GM21367 (cell line): ENCODE measurements around the gene RADX.

ENCODE experiments used
- ATAC-seq: cut with Tn5 transposase; IDR thresholded peaks from one replicate; pipeline ENCODE4 v1.9.1; 2021; ENCODE audit not compliant: unreplicated experiment

RADX gene

GRCh38 chrX:106684207-106684606 is 72.4 kb downstream of the RADX start:
- no peak for ATAC-seq

GRCh38 chrX:106692425-106693065 is 80.8 kb downstream of the RADX start:
- ATAC-seq, result no peak

- ATAC-seq, result no peak
Observed at GRCh38 chrX:106696502-106696901, 84.7 kb downstream of the RADX start.

- no peak for ATAC-seq
Observed at GRCh38 chrX:106698693-106699092, 86.9 kb downstream of the RADX start.

- no peak for ATAC-seq
Observed at GRCh38 chrX:106702636-106703035, 90.9 kb downstream of the RADX start.

GRCh38 chrX:106706466-106706865 is 94.7 kb downstream of the RADX start:
- ATAC-seq, result no peak

- ATAC-seq, result no peak
Observed at GRCh38 chrX:106707771-106708454, 96.1 kb downstream of the RADX start.

- ATAC-seq, result no peak
Observed at GRCh38 chrX:106710771-106711170, 99.0 kb downstream of the RADX start.

GRCh38 chrX:106711375-106711774 is 99.6 kb downstream of the RADX start:
- no peak for ATAC-seq

GRCh38 chrX:106716004-106716403 is 104.2 kb downstream of the RADX start:
- no peak for ATAC-seq

GRCh38 chrX:106716463-106716862 is 104.7 kb downstream of the RADX start:
- no peak for ATAC-seq

GRCh38 chrX:106718709-106719108 is 106.9 kb downstream of the RADX start:
- no peak for ATAC-seq

- no peak for ATAC-seq
Observed at GRCh38 chrX:106725931-106726330, 114.2 kb downstream of the RADX start.

- no peak for ATAC-seq
Observed at GRCh38 chrX:106726485-106727437, 115.0 kb downstream of the RADX start, which contains the start of gene RNF128. Gene RNF128 (plus strand): TSS chrX:106726701. CDS start chrX:106726914, 213 bp downstream.

- no peak for ATAC-seq
Observed at GRCh38 chrX:106728337-106728736, 116.6 kb downstream of the RADX start.
